Measurements from ENCODE around the gene TRIM34. TPM values are rescaled to one million over a fixed set of nuclear protein-coding genes. Genes with fewer than 3 reads are reported as not detected.

Gene TRIM34
- total and polyA plus RNA-seq, 2 of the 8 experiments (the other 6 are each of a cell fraction or from before 2014, with no cell fraction given) = 0.76 to 5.8 TPM

- peaks cover 0 to 5% of the 10 kb centered on the region in 2 experiments; a peak in 3 of 4 replicates for H3K79me2 ChIP-seq (ENCODE audit: control insufficient read depth in 1 of 2, insufficient read depth in 2 of 2, low read length in 2 of 2)
- no peak overlapping the region for H4K8ac ChIP-seq (ENCODE audit: extremely low read depth, insufficient read depth, low read length)
- no peak overlapping the region for H2BK15ac ChIP-seq (ENCODE audit: low read length)
- no peak overlapping the region for H3K23ac ChIP-seq (ENCODE audit: insufficient read length)
- no peak overlapping the region for H3K27ac ChIP-seq (ENCODE audit: low read depth, low read length)
- ChIA-PET POLR2A (ENCODE audit: partially characterized antibody) (interaction anchor here (1.9 kb wide), 1 partner anchor 10 kb away, joined by 8 read pairs; the partner anchor contains the start of gene TRIM22), CTCF (ENCODE audit: partially characterized antibody) (interaction anchor here (0.5 kb wide), 1 partner anchor 133 kb away, joined by 3 read pairs; no protein-coding TSS in a partner anchor)
- FAIRE-seq (no peak), DNase-seq (ENCODE audit: low read depth in 1 of 2, low spot score in 2 of 2) (no peak)
- H3K4me1 ChIP-seq (replicated peaks in 1 of 4; ENCODE audit: control insufficient read depth in 3 of 4, insufficient read depth in 4 of 4, low read length in 3 of 4) = no peaks in the 10 kb centered on the region; a peak in 2 of 7 replicates
- H3K56ac ChIP-seq (replicated peaks; ENCODE audit: insufficient read length, low read depth, low read length) = no peak overlapping the region
- H3K27me3 ChIP-seq (replicated peaks in 1 of 4; ENCODE audit: control insufficient read depth in 3 of 4, extremely low read depth in 1 of 4, insufficient read depth in 3 of 4, low read length in 3 of 4) = no peaks in the 10 kb centered on the region
- H4K20me1 ChIP-seq (replicated peaks in 1 of 2; ENCODE audit: control insufficient read depth in 1 of 2, insufficient read depth in 2 of 2, low read length in 2 of 2) = peaks cover 0 to 1% of the 10 kb centered on the region in 2 experiments
- H3K4me2 ChIP-seq (ENCODE audit: insufficient read depth in 1 of 2, low read depth in 2 of 2, low read length in 2 of 2) = no peak overlapping the region
- H3K18ac ChIP-seq (ENCODE audit: extremely low read depth, low read length) = no peak overlapping the region
- H3K4me3 ChIP-seq (ENCODE audit: extremely low read depth in 1 of 4, insufficient read depth in 2 of 4, low read depth in 3 of 4, low read length in 4 of 4) = no peak overlapping the region
- no peak overlapping the region for H2BK120ac ChIP-seq (replicated peaks; ENCODE audit: low read depth, low read length)
- H2BK5ac ChIP-seq (ENCODE audit: low read depth, low read length) = no peak overlapping the region; the same call in 1 of the 2 replicates
- no peak overlapping the region for H3K9ac ChIP-seq (replicated peaks in 1 of 4; ENCODE audit: extremely low read depth in 1 of 4, low read depth in 3 of 4, low read length in 3 of 4)
- H3K9me3 ChIP-seq (ENCODE audit: insufficient read depth in 2 of 2, low read depth in 1 of 2, low read length in 1 of 2) = peaks cover 0 to 14% of the 10 kb centered on the region in 2 experiments; a peak in 2 of 4 replicates
- no peak overlapping the region for H2AK5ac ChIP-seq (ENCODE audit: low read depth, low read length)
- peaks cover 10 to 34% (median 23%) of the 10 kb centered on the region in 4 experiments for H3K36me3 ChIP-seq (ENCODE audit: control insufficient read depth in 2 of 4, insufficient read depth in 4 of 4, low read length in 3 of 4)
- H4K91ac ChIP-seq (replicated peaks; ENCODE audit: insufficient read length, low read length) = no peak overlapping the region
- no peak overlapping the region for H2AFZ ChIP-seq (ENCODE audit: low read length)
- H3K23me2 ChIP-seq (ENCODE audit: low read depth, low read length) = peaks cover 2% of the 10 kb centered on the region
- H3K4ac ChIP-seq (replicated peaks; ENCODE audit: insufficient read length, low read depth, low read length) = no peak overlapping the region
- TF ChIP-seq HDAC2 (IDR thresholded peaks at IDR 0.05; ENCODE audit: borderline replicate concordance in 1 of 2, low read depth in 2 of 2, low read length in 2 of 2) = no peak
- TF ChIP-seq MAFK (IDR thresholded peaks at IDR 0.05; ENCODE audit: low read depth, low read length) = no peak
- TF ChIP-seq BRCA1 (IDR thresholded peaks at IDR 0.05; ENCODE audit: low read depth, low read length) = no peak
- TF ChIP-seq BACH1 (IDR thresholded peaks at IDR 0.05; ENCODE audit: low read length) = no peak
- TF ChIP-seq CBX5 (IDR thresholded peaks at IDR 0.05; ENCODE audit: low read depth, low read length) = no peak
- TF ChIP-seq SAP30 (IDR thresholded peaks at IDR 0.05; ENCODE audit: insufficient read depth, insufficient replicate concordance, low read length) = no peak
- no peak for TF ChIP-seq SUZ12 (IDR thresholded peaks at IDR 0.05; ENCODE audit: low read length)
- no peak for TF ChIP-seq CBX8 (IDR thresholded peaks at IDR 0.05; ENCODE audit: borderline replicate concordance, low read depth, low read length)
- TF ChIP-seq EP300 (IDR thresholded peaks at IDR 0.05; ENCODE audit: borderline replicate concordance in 1 of 2, low read depth in 2 of 2, low read length in 2 of 2) = no peak
- TF ChIP-seq NRF1 (IDR thresholded peaks at IDR 0.05; ENCODE audit: low read depth, low read length) = no peak
- TF ChIP-seq RXRA (IDR thresholded peaks at IDR 0.05; ENCODE audit: insufficient read depth, low read depth, low read length) = no peak
- TF ChIP-seq SIX5 (IDR thresholded peaks at IDR 0.05; ENCODE audit: low read depth, low read length) = no peak
- H3K79me1 ChIP-seq (ENCODE audit: low read depth, low read length) = peaks cover 2% of the 10 kb centered on the region; the same call in 1 of the 2 replicates
- H2BK12ac ChIP-seq (ENCODE audit: low read depth, low read length) = no peak overlapping the region
- WGBS, 2 experiments (ENCODE audit: extremely low coverage in 1 of 2, insufficient coverage in 1 of 2, insufficient read length in 1 of 2, insufficient replicate concordance in 2 of 2, low coverage in 1 of 2, low lambda C conversion rate in 2 of 2, missing lambda C conversion rate in 1 of 2) = 92% methylated on average over 7 of the region's 7 CpGs; no CpG with 5 or more reads in 1 of the 2 experiments
- no peak overlapping the region for H3K14ac ChIP-seq (ENCODE audit: insufficient read length)
- no peak overlapping the region for H4K5ac ChIP-seq (ENCODE audit: insufficient read length, low read depth, low read length)
- no peak overlapping the region for H2BK20ac ChIP-seq (ENCODE audit: low read length)
These were observed 55.0 kb downstream of the TRIM34 start for GRCh38 chr11:5679811-5680210.
